H1 (cell line): ENCODE results near the gene CHST4. TPM values are rescaled to one million over a fixed set of nuclear protein-coding genes. Genes with fewer than 3 reads are reported as not detected.

Experiments used
- CTCF ChIA-PET: fragments of 300-600 bp; sonication (Branson Sonifier 250); formaldehyde crosslinking; loops from one replicate; lab custom pipeline; 2021; ENCODE audit not compliant: partially characterized antibody; lab: Charles Lee
- POLR2A ChIA-PET: fragments of 300-600 bp; sonication (Branson Sonifier 250); formaldehyde crosslinking; loops from one replicate; lab custom pipeline; 2021; ENCODE audit warnings: inconsistent platforms; ENCODE audit not compliant: partially characterized antibody; lab: Charles Lee
- DNase-seq, 2 experiments: peaks; one replicate each; pipeline versions ENCODE4 v3.0.0 to v3.0.0-alpha.2; 2010 to 2022; ENCODE audit warnings: low spot score in 2 of 2, low read depth in 1 of 2, mixed read lengths in 1 of 2
- FAIRE-seq: peaks from 2 replicates; lab custom pipeline; 2011; peaks lifted over from hg19 to GRCh38; lab: Jason Lieb, UNC
- H2AFZ ChIP-seq: 2 replicates; pipeline ENCODE4 v1.8.1; 2012; ENCODE audit warnings: low read length, inconsistent platforms
- H2AK5ac ChIP-seq: 2 replicates; pipeline ENCODE4 v1.6.1; 2013; ENCODE audit warnings: low read depth, low read length
- H2BK120ac ChIP-seq: replicated peaks from 2 replicates; pipeline ENCODE3; 2013; ENCODE audit warnings: low read depth, low read length, inconsistent platforms
- H2BK12ac ChIP-seq: 2 replicates; pipeline ENCODE4 v1.6.1; 2013; ENCODE audit warnings: low read depth, low read length
- H2BK15ac ChIP-seq: 2 replicates; pipeline ENCODE4 v1.6.1; 2013; ENCODE audit warnings: low read length
- H2BK20ac ChIP-seq: 2 replicates; pipeline ENCODE4 v1.6.1; 2013; ENCODE audit warnings: low read length
- H2BK5ac ChIP-seq: 2 replicates; pipeline ENCODE4 v1.6.1; 2013; ENCODE audit warnings: low read depth, low read length
- H3K14ac ChIP-seq: 2 replicates; pipeline ENCODE4 v1.6.1; 2013; ENCODE audit warnings: inconsistent platforms; ENCODE audit not compliant: insufficient read length
- H3K18ac ChIP-seq: 2 replicates; pipeline ENCODE4 v1.6.1; 2013; ENCODE audit warnings: low read length; ENCODE audit errors: extremely low read depth
- H3K23ac ChIP-seq: 2 replicates; pipeline ENCODE4 v1.6.1; 2013; ENCODE audit warnings: inconsistent platforms; ENCODE audit not compliant: insufficient read length
- H3K23me2 ChIP-seq: 2 replicates; pipeline ENCODE4 v1.6.1; 2013; ENCODE audit warnings: low read depth, low read length
- H3K27ac ChIP-seq: 2 replicates; pipeline ENCODE4 v1.6.1; 2011; ENCODE audit warnings: low read depth, low read length, inconsistent platforms
- H3K27me3 ChIP-seq, 4 experiments: replicated peaks in 1 of 4; 1 replicate in 1 of 4; 2 replicates in 3 of 4; pipeline versions ENCODE4 v1.6.1 to v1.8.1; 2011 to 2013; ENCODE audit warnings: low read length in 3 of 4, mild to moderate bottlenecking in 3 of 4, inconsistent platforms in 2 of 4, mixed read lengths in 2 of 4, moderate library complexity in 1 of 4; ENCODE audit not compliant: control insufficient read depth in 3 of 4, insufficient read depth in 3 of 4; ENCODE audit errors: extremely low read depth in 1 of 4
- H3K36me3 ChIP-seq, 4 experiments: 2 replicates each; pipeline versions ENCODE4 v1.6.1 to v1.8.1; 2011 to 2013; ENCODE audit warnings: mild to moderate bottlenecking in 4 of 4, low read length in 3 of 4, moderate library complexity in 2 of 4, control low read depth in 1 of 4, inconsistent platforms in 1 of 4; ENCODE audit not compliant: insufficient read depth in 4 of 4, control insufficient read depth in 2 of 4
- H3K4ac ChIP-seq: replicated peaks from 2 replicates; pipeline ENCODE3; 2013; ENCODE audit warnings: low read length, low read depth, mixed read lengths, inconsistent platforms; ENCODE audit not compliant: insufficient read length
- H3K4me1 ChIP-seq, 4 experiments: replicated peaks in 1 of 4; 1 replicate in 1 of 4; 2 replicates in 3 of 4; pipeline versions ENCODE4 v1.6.1 to v1.8.1; 2011 to 2013; ENCODE audit warnings: low read length in 3 of 4, inconsistent platforms in 2 of 4, mixed read lengths in 1 of 4; ENCODE audit not compliant: insufficient read depth in 4 of 4, control insufficient read depth in 3 of 4
- H3K4me2 ChIP-seq, 2 experiments: 2 replicates each; pipeline versions ENCODE4 v1.6.1 to v1.8.1; 2011 to 2013; ENCODE audit warnings: low read depth in 2 of 2, low read length in 2 of 2, control low read depth in 1 of 2, inconsistent platforms in 1 of 2, mild to moderate bottlenecking in 1 of 2; ENCODE audit not compliant: insufficient read depth in 1 of 2
- H3K4me3 ChIP-seq, 4 experiments: fragments of 200-600, 300-600 bp in 1 of 4; sonication (generic), shearing (Covaris generic), sonication (Bioruptor Twin) in 1 of 4; 2 replicates each; pipeline versions ENCODE4 v1.5.1 to v1.8.1; 2011 to 2016; ENCODE audit warnings: low read length in 4 of 4, low read depth in 3 of 4, control low read depth in 2 of 4, inconsistent platforms in 2 of 4, mild to moderate bottlenecking in 2 of 4, mixed read lengths in 1 of 4, moderate library complexity in 1 of 4; ENCODE audit not compliant: insufficient read depth in 2 of 4; ENCODE audit errors: extremely low read depth in 1 of 4
- H3K56ac ChIP-seq: replicated peaks from 2 replicates; pipeline ENCODE3; 2013; ENCODE audit warnings: low read depth, mild to moderate bottlenecking, mixed read lengths, low read length, inconsistent platforms; ENCODE audit not compliant: insufficient read length
- H3K79me1 ChIP-seq: 2 replicates; pipeline ENCODE4 v1.6.1; 2013; ENCODE audit warnings: low read depth, low read length, control low read depth
- H3K79me2 ChIP-seq, 2 experiments: 2 replicates each; pipeline versions ENCODE4 v1.6.1 to v1.8.1; 2012 to 2013; ENCODE audit warnings: low read length in 2 of 2, mild to moderate bottlenecking in 2 of 2, inconsistent platforms in 1 of 2; ENCODE audit not compliant: insufficient read depth in 2 of 2, control insufficient read depth in 1 of 2
- H3K9ac ChIP-seq, 4 experiments: replicated peaks in 1 of 4; 1 replicate in 1 of 4; 2 replicates in 3 of 4; pipeline versions ENCODE4 v1.6.1 to v1.8.1; 2011 to 2013; ENCODE audit warnings: low read depth in 3 of 4, low read length in 3 of 4, control low read depth in 2 of 4, mild to moderate bottlenecking in 2 of 4, moderate library complexity in 2 of 4, inconsistent platforms in 1 of 4; ENCODE audit errors: extremely low read depth in 1 of 4
- H3K9me3 ChIP-seq, 2 experiments: 2 replicates each; pipeline versions ENCODE4 v1.6.1 to v1.8.1; 2012 to 2013; ENCODE audit warnings: mild to moderate bottlenecking in 2 of 2, moderate library complexity in 2 of 2, control low read depth in 1 of 2, inconsistent platforms in 1 of 2, low read depth in 1 of 2, low read length in 1 of 2, mixed read lengths in 1 of 2; ENCODE audit not compliant: insufficient read depth in 2 of 2
- H4K20me1 ChIP-seq, 2 experiments: replicated peaks in 1 of 2; 2 replicates each; pipeline versions ENCODE3 to v1.8.1; 2011 to 2013; ENCODE audit warnings: inconsistent platforms in 2 of 2, low read length in 2 of 2, mild to moderate bottlenecking in 1 of 2; ENCODE audit not compliant: insufficient read depth in 2 of 2, control insufficient read depth in 1 of 2
- H4K5ac ChIP-seq: 2 replicates; pipeline ENCODE4 v1.6.1; 2013; ENCODE audit warnings: low read length, low read depth, mixed read lengths, inconsistent platforms; ENCODE audit not compliant: insufficient read length
- H4K8ac ChIP-seq: 2 replicates; pipeline ENCODE4 v1.8.0; 2013; ENCODE audit warnings: mild to moderate bottlenecking, moderate library complexity, low read length, inconsistent platforms; ENCODE audit not compliant: insufficient read depth; ENCODE audit errors: extremely low read depth
- H4K91ac ChIP-seq: replicated peaks from 2 replicates; pipeline ENCODE3; 2013; ENCODE audit warnings: low read length, mixed read lengths, inconsistent platforms; ENCODE audit not compliant: insufficient read length
- BRCA1 ChIP-seq: IDR thresholded peaks from 2 replicates; pipeline ENCODE4 v1.6.1; 2012; ENCODE audit warnings: low read depth, low read length, improper control_type of control experiment
- EP300 ChIP-seq, 2 experiments: IDR thresholded peaks; 1 replicate in 1 of 2; 2 replicates in 1 of 2; pipeline ENCODE4 v1.6.1; 2011 to 2012; ENCODE audit warnings: low read depth in 2 of 2, low read length in 2 of 2, mild to moderate bottlenecking in 2 of 2, borderline replicate concordance in 1 of 2, inconsistent platforms in 1 of 2, moderate library complexity in 1 of 2
- FOSL1 ChIP-seq: IDR thresholded peaks from 2 replicates; pipeline ENCODE4 v1.6.1; 2011; ENCODE audit warnings: mild to moderate bottlenecking, low read depth, low read length, moderate library complexity; ENCODE audit not compliant: insufficient read depth
- GABPA ChIP-seq: IDR thresholded peaks from 2 replicates; pipeline ENCODE4 v1.6.1; 2011; ENCODE audit warnings: mild to moderate bottlenecking, low read length, moderate library complexity, borderline replicate concordance; ENCODE audit not compliant: insufficient read depth
- POLR2AphosphoS5 ChIP-seq: IDR thresholded peaks from 2 replicates; pipeline ENCODE4 v1.6.1; 2011; ENCODE audit warnings: low read depth, low read length
- RNF2 ChIP-seq: fragments of 200-900, 300-1000 bp; sonication (generic); IDR thresholded peaks from 2 replicates; pipeline ENCODE4 v1.7.1; 2016; ENCODE audit warnings: borderline replicate concordance, low read depth, mild to moderate bottlenecking, antibody characterized with exemption, low read length; ENCODE audit not compliant: poor library complexity, severe bottlenecking; ENCODE audit errors: missing control alignments
- SAP30 ChIP-seq: fragments of 300-600 bp; sonication (generic); IDR thresholded peaks from 2 replicates; pipeline ENCODE4 v1.7.1; 2012; ENCODE audit warnings: low read length, moderate library complexity, mild to moderate bottlenecking, inconsistent platforms; ENCODE audit not compliant: insufficient read depth, insufficient replicate concordance
- SP4 ChIP-seq: IDR thresholded peaks from 2 replicates; pipeline ENCODE4 v1.6.1; 2012; ENCODE audit warnings: low read length, inconsistent platforms
- SUZ12 ChIP-seq: fragments of 200-600 bp; sonication (generic); IDR thresholded peaks from 2 replicates; pipeline ENCODE4 v1.6.1; 2012; ENCODE audit warnings: mild to moderate bottlenecking, inconsistent platforms, low read length, moderate library complexity, mixed read lengths
- TAF1 ChIP-seq: IDR thresholded peaks from 2 replicates; pipeline ENCODE4 v1.6.1; 2011; ENCODE audit warnings: mild to moderate bottlenecking, low read depth, low read length
- TAF7 ChIP-seq: optimal IDR thresholded peaks from 2 replicates; pipeline ENCODE3; 2011; ENCODE audit warnings: low read depth, mild to moderate bottlenecking, inconsistent platforms, low read length, moderate library complexity, borderline replicate concordance
- WGBS, 2 experiments: shearing (Covaris generic) in 1 of 2; methylation state at CpG; one replicate each; pipeline versions ENCODE4 v1.1.6 to v1.1.7; 2013 to 2015; ENCODE audit warnings: low lambda C conversion rate in 2 of 2, mixed read lengths in 2 of 2, inconsistent platforms in 1 of 2, low coverage in 1 of 2, missing lambda C conversion rate in 1 of 2; ENCODE audit not compliant: insufficient replicate concordance in 2 of 2, insufficient coverage in 1 of 2, insufficient read length in 1 of 2; ENCODE audit errors: extremely low coverage in 1 of 2, missing lambda C conversion rate in 1 of 2; 5-methylcytosine and 5-hydroxymethylcytosine counted together
- polyA plus RNA-seq, 7 experiments: library from polyadenylated mRNA; depleted of rRNA in 3 of 7; stranded (reverse) in 5 of 7; unstranded in 2 of 7; fragments of >200 nt in 5 of 7; fragments of 200-250 nt in 2 of 7; gene quantifications; 1 replicate in 5 of 7; 2 replicates in 1 of 7; 4 replicates in 1 of 7; pipeline versions ENCODE4 v1.2.1 to v1.2.3, GENCODE V29; 2011 to 2013; ENCODE audit warnings: missing spikeins in 2 of 7, mixed read lengths in 2 of 7
- total RNA-seq: library from RNA; stranded (reverse); fragmentation: NEBNext Ultra II Directional; extraction: Animal tissue kit (Norgen Biotek cat#: 25700); gene quantifications from 2 replicates; pipeline ENCODE4 v1.2.1, GENCODE V29; 2021
- TF ChIP-seq, protein P1 (sequence below): IDR thresholded peaks from 2 replicates; pipeline ENCODE4 v1.6.1; 2012; ENCODE audit warnings: inconsistent platforms

CHST4 gene
- total and polyA plus RNA-seq, 2 of the 8 experiments (the other 6 are each of a cell fraction or from before 2014, with no cell fraction given): 12.1 to 14.6 TPM

GRCh38 chr16:71493213-71493612, 33.0 kb upstream of the CHST4 start:
- H3K4me1 ChIP-seq: no peaks in the 10 kb centered on the region
- H2BK5ac ChIP-seq: no peak overlapping the region
- no peak overlapping the region for H3K23ac ChIP-seq
- H2AFZ ChIP-seq: no peak overlapping the region
- no peak overlapping the region for H4K8ac ChIP-seq
- no peak overlapping the region for H2BK120ac ChIP-seq
- no peak overlapping the region for H3K4me3 ChIP-seq
- no peak overlapping the region for H3K4me2 ChIP-seq
- no peak overlapping the region for H3K4ac ChIP-seq
- no peak overlapping the region for H3K27ac ChIP-seq
- H4K91ac ChIP-seq: no peak overlapping the region
- no peaks in the 10 kb centered on the region; a peak in 1 of 7 replicates for H3K27me3 ChIP-seq
- 59% methylated on average over 3 of the region's 3 CpGs; no CpG with 5 or more reads in 1 of the 2 experiments for WGBS, 2 experiments
- H4K20me1 ChIP-seq: no peaks in the 10 kb centered on the region
- H3K79me1 ChIP-seq: no peaks in the 10 kb centered on the region
- TF ChIP-seq FOSL1 (no peak), EP300 (IDR thresholded peaks at IDR 0.05; ENCODE audit: borderline replicate concordance in 1 of 2, low read depth in 2 of 2, low read length in 2 of 2) (no peak), SAP30 (no peak), POLR2AphosphoS5 (no peak), BRCA1 (no peak), RNF2 (no peak), SUZ12 (no peak), GABPA (no peak), TAF7 (no peak), SP4 (no peak), TAF1 (no peak)
- TF ChIP-seq, protein P1, sequence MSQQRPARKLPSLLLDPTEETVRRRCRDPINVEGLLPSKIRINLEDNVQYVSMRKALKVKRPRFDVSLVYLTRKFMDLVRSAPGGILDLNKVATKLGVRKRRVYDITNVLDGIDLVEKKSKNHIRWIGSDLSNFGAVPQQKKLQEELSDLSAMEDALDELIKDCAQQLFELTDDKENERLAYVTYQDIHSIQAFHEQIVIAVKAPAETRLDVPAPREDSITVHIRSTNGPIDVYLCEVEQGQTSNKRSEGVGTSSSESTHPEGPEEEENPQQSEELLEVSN: no peak
- FAIRE-seq (no peak), DNase-seq (no peak)
- no peak overlapping the region for H3K9ac ChIP-seq
- no peak overlapping the region for H2BK20ac ChIP-seq
- ChIA-PET CTCF (interaction anchor here (1.1 to 7.0 kb wide), 9 partner anchors 9 to 118 kb away, joined by 3 to 46 read pairs (median 4); no protein-coding TSS in a partner anchor), POLR2A (no interaction called here)
- H3K79me2 ChIP-seq: no peaks in the 10 kb centered on the region
- H3K56ac ChIP-seq: no peak overlapping the region
- no peak overlapping the region for H4K5ac ChIP-seq
- H3K14ac ChIP-seq: no peak overlapping the region
- no peak overlapping the region for H2BK15ac ChIP-seq
- H2BK12ac ChIP-seq: no peak overlapping the region
- H3K9me3 ChIP-seq: no peaks in the 10 kb centered on the region
- no peaks in the 10 kb centered on the region for H3K36me3 ChIP-seq
- H3K23me2 ChIP-seq: 0 out of 2 replicates have a peak, but pooled peaks cover 2% of the 10 kb centered on the region
- H3K18ac ChIP-seq: no peak overlapping the region
- no peak overlapping the region for H2AK5ac ChIP-seq
